HEK293 (cell line): Measurements from ENCODE around the gene PARVA.

Experiments used
- CTCF ChIA-PET: fragments of 350-600 bp; formaldehyde crosslinking; extraction: SDS; loops from one replicate; lab custom pipeline; 2021; ENCODE audit warnings: antibody characterized with exemption; lab: Yijun Ruan, JAX
- POLR2A ChIA-PET: fragments of 300-600 bp; formaldehyde crosslinking; extraction: SDS; loops from one replicate; lab custom pipeline; 2020; ENCODE audit warnings: antibody characterized with exemption, inconsistent platforms; lab: Yijun Ruan, JAX
- H3K27ac ChIP-seq: fragments of 200-500 bp; sonication (Bioruptor generic); 2 replicates; pipeline ENCODE4 v1.5.1; 2014; ENCODE audit warnings: low read depth, low read length, control low read depth, inconsistent platforms; ENCODE audit errors: extremely low read depth
- H3K36me3 ChIP-seq, 2 experiments: fragments of 200-500 bp in 1 of 2; sonication (Bioruptor generic) in 1 of 2; 1 replicate in 1 of 2; 2 replicates in 1 of 2; pipeline ENCODE4 v1.5.1; 2014 to 2017; ENCODE audit warnings: inconsistent platforms in 2 of 2, low read length in 2 of 2; ENCODE audit not compliant: control insufficient read depth in 2 of 2, insufficient read depth in 1 of 2
- H3K4me1 ChIP-seq: fragments of 200-500 bp; sonication (Bioruptor generic); 2 replicates; pipeline ENCODE4 v1.5.1; 2014; ENCODE audit warnings: mild to moderate bottlenecking, low read length, inconsistent platforms; ENCODE audit not compliant: control insufficient read depth, insufficient read depth
- H3K4me3 ChIP-seq: 2 replicates; pipeline ENCODE4 v1.5.1; 2011; ENCODE audit warnings: low read depth, mild to moderate bottlenecking, control low read depth, low read length, moderate library complexity
- H3K9me3 ChIP-seq: fragments of 200-500 bp; sonication (Bioruptor generic); 2 replicates; pipeline ENCODE4 v1.5.1; 2014; ENCODE audit warnings: low read depth, low read length, inconsistent platforms; ENCODE audit not compliant: control insufficient read depth, insufficient read depth
- HOXA7 ChIP-seq: sonication (generic); formaldehyde crosslinking; IDR thresholded peaks from 2 replicates; pipeline ENCODE4 v1.8.1; 2022; ENCODE audit warnings: missing genetic modification reagents, borderline replicate concordance
- REST ChIP-seq: fragments of 450-650 bp; formaldehyde crosslinking; IDR thresholded peaks from 2 replicates; pipeline ENCODE4 v1.5.1; 2016; ENCODE audit warnings: missing biosample characterization, missing genetic modification characterization
- TRIM28 ChIP-seq: IDR thresholded peaks from 2 replicates; pipeline ENCODE4 v1.6.1; 2011; ENCODE audit warnings: low read length, control low read depth, borderline replicate concordance
- ZBTB21 ChIP-seq: fragments of 450-650 bp; formaldehyde crosslinking; IDR thresholded peaks from 2 replicates; pipeline ENCODE4 v1.5.1; 2017; ENCODE audit warnings: missing biosample characterization, missing genetic modification characterization
- ZNF10 ChIP-seq: fragments of 450-650 bp; formaldehyde crosslinking; IDR thresholded peaks from 2 replicates; pipeline ENCODE4 v1.5.1; 2017; ENCODE audit warnings: missing biosample characterization, missing genetic modification characterization
- ZNF140 ChIP-seq: fragments of 450-650 bp; formaldehyde crosslinking; IDR thresholded peaks from 2 replicates; pipeline ENCODE4 v1.5.1; 2016; ENCODE audit warnings: missing biosample characterization, missing genetic modification characterization
- ZNF202 ChIP-seq: fragments of 450-650 bp; formaldehyde crosslinking; IDR thresholded peaks from 2 replicates; pipeline ENCODE4 v1.5.1; 2016; ENCODE audit warnings: missing biosample characterization, missing genetic modification characterization, borderline replicate concordance
- ZNF214 ChIP-seq: fragments of 450-650 bp; formaldehyde crosslinking; IDR thresholded peaks from 2 replicates; pipeline ENCODE4 v1.5.1; 2017; ENCODE audit warnings: missing biosample characterization, mild to moderate bottlenecking, missing genetic modification characterization, borderline replicate concordance
- ZNF473 ChIP-seq: fragments of 450-650 bp; formaldehyde crosslinking; IDR thresholded peaks from 2 replicates; pipeline ENCODE4 v1.5.1; 2017; ENCODE audit warnings: missing biosample characterization, missing genetic modification characterization
- ZNF561 ChIP-seq: fragments of 450-650 bp; IDR thresholded peaks from 2 replicates; pipeline ENCODE4 v1.5.1; 2018; ENCODE audit warnings: missing biosample characterization, missing genetic modification characterization, borderline replicate concordance
- ZNF585B ChIP-seq: fragments of 450-650 bp; formaldehyde crosslinking; IDR thresholded peaks from 2 replicates; pipeline ENCODE4 v1.5.1; 2016; ENCODE audit warnings: missing biosample characterization, missing genetic modification characterization
- ZNF664 ChIP-seq: fragments of 450-650 bp; formaldehyde crosslinking; IDR thresholded peaks from 2 replicates; pipeline ENCODE4 v1.5.1; 2016; ENCODE audit warnings: missing biosample characterization, missing genetic modification characterization
- ZNF777 ChIP-seq: fragments of 450-650 bp; formaldehyde crosslinking; IDR thresholded peaks from 2 replicates; pipeline ENCODE4 v1.5.1; 2017; ENCODE audit warnings: missing biosample characterization, missing genetic modification characterization, borderline replicate concordance
- ZNF843 ChIP-seq: fragments of 450-650 bp; formaldehyde crosslinking; IDR thresholded peaks from 2 replicates; pipeline ENCODE4 v1.5.1; 2016; ENCODE audit warnings: missing biosample characterization, missing genetic modification characterization
- ZSCAN16 ChIP-seq: fragments of 450-650 bp; formaldehyde crosslinking; IDR thresholded peaks from 2 replicates; pipeline ENCODE4 v1.5.1; 2016; ENCODE audit warnings: missing biosample characterization, missing genetic modification characterization
- ZSCAN30 ChIP-seq: fragments of 450-650 bp; IDR thresholded peaks from 2 replicates; pipeline ENCODE4 v1.5.1; 2018; ENCODE audit warnings: missing biosample characterization, mild to moderate bottlenecking, missing genetic modification characterization, moderate library complexity
- ZSCAN4 ChIP-seq: fragments of 450-650 bp; formaldehyde crosslinking; IDR thresholded peaks from 2 replicates; pipeline ENCODE4 v1.5.1; 2017; ENCODE audit warnings: missing biosample characterization, missing genetic modification characterization

Gene PARVA

DNA sequence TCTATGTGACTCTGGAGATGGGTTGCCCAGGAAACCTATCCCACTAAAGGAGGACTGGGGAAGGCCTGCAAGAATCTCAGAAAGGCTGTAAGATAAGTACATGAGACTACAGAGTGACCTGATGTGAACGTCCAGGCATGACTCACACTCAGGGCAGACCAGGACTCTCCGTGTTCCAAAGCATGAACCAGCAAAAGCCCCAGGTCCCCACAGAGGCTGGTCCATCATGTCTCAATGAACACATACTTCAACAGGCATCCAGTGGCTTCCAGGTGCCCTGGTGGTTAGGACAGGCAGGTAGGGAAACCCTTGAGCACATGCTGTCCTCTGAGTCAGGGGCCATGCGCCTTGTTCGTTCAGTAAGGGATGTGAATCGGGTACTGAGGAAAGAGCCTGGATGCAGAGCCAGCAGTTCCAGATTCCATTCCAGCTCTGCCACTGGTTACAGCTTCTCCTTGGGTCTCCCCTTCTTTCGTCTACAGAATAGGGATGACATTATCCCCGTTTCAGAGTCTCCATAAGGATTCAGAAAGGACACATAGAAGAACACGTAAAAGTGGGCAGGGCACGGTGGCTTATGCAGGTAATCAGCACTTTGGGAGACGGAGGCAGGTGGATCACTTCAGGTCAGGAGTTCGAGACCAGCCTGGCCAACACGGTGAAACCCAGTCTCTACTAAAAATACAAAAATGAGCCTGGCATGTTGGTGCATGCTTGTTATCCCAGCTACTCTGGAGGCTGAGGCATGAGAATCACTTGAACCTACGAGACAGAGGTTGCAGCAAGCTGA lies 167.8 kb downstream of the PARVA start:
- Histone ChIP-seq H3K9me3 (no peaks in the 10 kb centered on the region), H3K27ac (no peak overlapping the region), H3K36me3 (no peaks in the 10 kb centered on the region), H3K4me1 (no peaks in the 10 kb centered on the region), H3K4me3 (no peak overlapping the region)
- TF ChIP-seq TRIM28, result no peak
- no peak for TF ChIP-seq ZNF585B (tag by site-specific recombination)
- no peak for TF ChIP-seq ZNF561 (tag by site-specific recombination)
- POLR2A ChIA-PET, result no interaction called here
- CTCF ChIA-PET, result interaction anchor here (0.6 kb wide), 1 partner anchor 12 kb away, joined by 5 read pairs; no protein-coding TSS in a partner anchor

DNA sequence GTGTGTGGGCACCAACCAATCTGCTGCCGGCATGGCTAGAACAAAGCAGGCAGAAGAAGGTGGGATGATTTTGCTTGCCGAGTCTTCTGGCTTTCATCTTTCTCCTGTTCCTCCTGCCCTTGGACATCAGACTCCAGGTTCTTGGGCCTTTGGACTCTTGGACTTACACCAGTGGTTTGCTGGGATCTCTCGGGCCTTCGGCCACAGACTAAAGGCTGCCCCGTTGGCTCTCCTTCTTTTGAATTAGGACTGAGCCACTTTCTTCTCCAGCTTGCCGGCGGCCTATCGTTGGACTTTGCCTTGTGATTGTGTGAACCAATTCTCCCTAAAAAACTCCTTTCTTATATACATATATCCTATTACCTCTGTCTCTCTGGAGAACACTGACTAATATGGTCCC lies 168.8 kb downstream of the PARVA start:
- Histone ChIP-seq H3K4me3 (no peak overlapping the region), H3K4me1 (no peaks in the 10 kb centered on the region), H3K9me3 (no peaks in the 10 kb centered on the region), H3K27ac (no peak overlapping the region), H3K36me3 (no peaks in the 10 kb centered on the region)
- no peak for TF ChIP-seq ZNF473
- no peak for TF ChIP-seq ZNF664
- no peak for TF ChIP-seq ZSCAN30 (tag by site-specific recombination)
- no peak for TF ChIP-seq HOXA7 (CRISPR knock-in tag)
- ChIA-PET CTCF (interaction anchor here (0.6 to 0.7 kb wide), 2 partner anchors 13 to 754 kb away, joined by 3 to 5 read pairs; no protein-coding TSS in a partner anchor), POLR2A (no interaction called here)

- POLR2A ChIA-PET, result no interaction called here
Observed at GRCh38 chr11:12546660-12547059, 169.3 kb downstream of the PARVA start.

DNA sequence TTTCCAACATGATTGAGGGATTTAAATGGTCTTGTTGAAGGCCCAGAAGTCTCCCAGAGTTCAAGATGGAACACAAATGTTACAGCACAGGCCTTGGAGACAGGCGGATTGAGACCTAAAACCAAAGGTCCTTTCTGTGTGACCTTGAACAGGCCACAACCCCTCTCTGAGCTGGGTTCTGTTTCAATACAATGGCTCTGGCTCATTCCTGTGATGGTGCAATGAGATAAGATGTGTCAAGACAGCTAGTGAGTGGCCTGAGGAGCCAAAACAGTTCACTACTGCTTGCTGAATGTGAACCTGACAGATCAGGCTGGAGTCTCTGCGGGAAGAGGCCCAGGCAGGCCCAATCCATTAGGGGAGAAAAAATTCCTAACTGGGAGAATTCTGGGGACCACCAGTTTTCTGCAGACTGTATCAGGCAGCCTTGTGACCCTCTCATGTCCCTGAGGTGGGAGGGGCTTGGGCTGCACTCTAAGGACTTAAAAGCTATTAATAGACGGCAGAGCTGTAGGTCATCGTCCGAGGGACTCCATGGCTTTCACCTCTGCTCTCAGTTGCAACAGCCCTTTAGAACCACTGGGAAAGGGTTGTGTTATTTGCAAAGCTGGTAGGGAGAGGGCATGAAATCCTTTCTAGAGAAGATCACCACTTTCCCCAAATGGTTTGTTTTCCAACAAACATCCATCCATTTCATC lies 170.7 kb downstream of the PARVA start:
- Histone ChIP-seq H3K4me1 (no peaks in the 10 kb centered on the region), H3K9me3 (no peaks in the 10 kb centered on the region), H3K4me3 (no peak overlapping the region), H3K36me3 (no peaks in the 10 kb centered on the region), H3K27ac (no peak overlapping the region)
- POLR2A ChIA-PET, result no interaction called here
- no peak for TF ChIP-seq REST (tag by site-specific recombination)
- no peak for TF ChIP-seq ZNF561 (tag by site-specific recombination)
- no peak for TF ChIP-seq ZNF214
- TF ChIP-seq ZBTB21 (tag by site-specific recombination), result no peak
- no peak for TF ChIP-seq ZNF140 (tag by site-specific recombination)
- no peak for TF ChIP-seq ZNF843 (tag by site-specific recombination)
- TF ChIP-seq ZSCAN16, result no peak
- no peak for TF ChIP-seq ZNF202 (tag by site-specific recombination)
- no peak for TF ChIP-seq ZSCAN4 (tag by site-specific recombination)
- CTCF ChIA-PET, result no interaction called here

More at GRCh38 chr11:12546660-12547059, 169.3 kb downstream of the PARVA start:
- no peaks in the 10 kb centered on the region for H3K4me1 ChIP-seq
- H3K4me3 ChIP-seq, result no peak overlapping the region
- no peak overlapping the region for H3K27ac ChIP-seq
- TF ChIP-seq ZNF202 (tag by site-specific recombination), result no peak
- no peak for TF ChIP-seq HOXA7 (CRISPR knock-in tag)
- TF ChIP-seq ZNF10 (tag by site-specific recombination), result no peak
- TF ChIP-seq ZNF777 (tag by site-specific recombination), result no peak
- CTCF ChIA-PET, result interaction anchor here (0.7 kb wide), 1 partner anchor 753 kb away, joined by 3 read pairs; no protein-coding TSS in a partner anchor
- H3K36me3 ChIP-seq, result no peaks in the 10 kb centered on the region
- H3K9me3 ChIP-seq, result no peaks in the 10 kb centered on the region
